ENCODE data around the gene CLEC3B.
"Not testable (repeated sequence)": the region's sequence is repeated elsewhere in the genome, so short reads cannot be mapped to it uniquely, and the experiment has no call there.

Gene CLEC3B

GRCh38 chr3:45026038-45026437 is at the start of gene CLEC3B:
Gene CLEC3B, plus strand, starts transcription at chr3:45026303. Its CDS starts 60 bp downstream, at chr3:45026363.
- no peak for DNase-seq

- DNase-seq = no peak
Measured at GRCh38 chr3:44981220-44981619, 44.9 kb upstream of the CLEC3B start.

GRCh38 chr3:44981751-44982150 is 44.4 kb upstream of the CLEC3B start:
- no peak for DNase-seq

GRCh38 chr3:44982817-44983216 is 43.3 kb upstream of the CLEC3B start:
- no peak for DNase-seq

- DNase-seq = no peak
Measured at GRCh38 chr3:44983484-44983941, 42.6 kb upstream of the CLEC3B start.

- DNase-seq = no peak
Measured at GRCh38 chr3:44984335-44984734, 41.8 kb upstream of the CLEC3B start.

- DNase-seq = not testable (repeated sequence)
Measured at GRCh38 chr3:44986330-44986729, 39.8 kb upstream of the CLEC3B start.

- no peak for DNase-seq
Measured at GRCh38 chr3:44987332-44987731, 38.8 kb upstream of the CLEC3B start.

- DNase-seq = no peak
Measured at GRCh38 chr3:44988073-44988472, 38.0 kb upstream of the CLEC3B start.

GRCh38 chr3:44989141-44989540 is 37.0 kb upstream of the CLEC3B start:
- no peak for DNase-seq

- no peak for DNase-seq
Measured at GRCh38 chr3:44989636-44990373, 36.3 kb upstream of the CLEC3B start.

- no peak for DNase-seq
Measured at GRCh38 chr3:44991326-44991725, 34.8 kb upstream of the CLEC3B start.

- peak in 1 of 2 donors; percentile 29 for DNase-seq
Measured at GRCh38 chr3:44992555-44993470, 33.3 kb upstream of the CLEC3B start.

GRCh38 chr3:44993471-44994205 is 32.5 kb upstream of the CLEC3B start:
- DNase-seq = no peak

- no peak for DNase-seq
Measured at GRCh38 chr3:44995142-44995770, 30.8 kb upstream of the CLEC3B start.

- DNase-seq = no peak
Measured at GRCh38 chr3:44996556-44996969, 29.5 kb upstream of the CLEC3B start.

GRCh38 chr3:44999782-45000181 is 26.3 kb upstream of the CLEC3B start:
- no peak for DNase-seq

- no peak for DNase-seq
Measured at GRCh38 chr3:45000823-45001222, 25.3 kb upstream of the CLEC3B start.

GRCh38 chr3:45001738-45002137 is 24.4 kb upstream of the CLEC3B start:
- no peak for DNase-seq

- DNase-seq = no peak
Measured at GRCh38 chr3:45002139-45002660, 23.9 kb upstream of the CLEC3B start.

GRCh38 chr3:45002720-45003119 is 23.4 kb upstream of the CLEC3B start:
- no peak for DNase-seq

- no peak for DNase-seq
Measured at GRCh38 chr3:45003406-45003805, 22.7 kb upstream of the CLEC3B start.

Data from stimulated activated CD4-positive, alpha-beta T cell treated with anti-CD3 and anti-CD28 coated beads, Interleukin-2, amount 100 ng/mL, for 24 hours (primary cell).